ENCODE data around the gene NMT1. TPM values are rescaled to one million over a fixed set of nuclear protein-coding genes. Genes with fewer than 3 reads are reported as not detected.

The NMT1 gene
- polyA plus RNA-seq, 1 of the 3 experiments (the other 2 are of a cell fraction) = 30.1 TPM

GRCh38 chr17:45093444-45094110, 32.5 kb downstream of the NMT1 start:
- ChIA-PET POLR2A (no interaction called here), CTCF (interaction anchor here (1.0 to 14.8 kb wide), 3 partner anchors 38 to 71 kb away, joined by 4 to 194 read pairs (median 4); partner anchors contain the start of genes ACBD4, DCAKD and PLCD3)
- 58% methylated on average over 10 of the region's 13 CpGs for WGBS (ENCODE audit: low lambda C conversion rate)
- H3F3A ChIP-seq (replicated peaks; ENCODE audit: insufficient read depth) = peaks cover 35% of the 10 kb centered on the region
- peaks cover 36 to 67% of the 10 kb centered on the region in 2 experiments for H3K36me3 ChIP-seq (replicated peaks in 1 of 2; ENCODE audit: control insufficient read depth in 1 of 2, insufficient read depth in 2 of 2, low read length in 1 of 2)
- TF ChIP-seq YY1 (IDR thresholded peaks at IDR 0.05; ENCODE audit: low read depth) (no peak), TEAD4 (IDR thresholded peaks at IDR 0.05; ENCODE audit: borderline replicate concordance, insufficient read depth) (no peak), RCOR1 (IDR thresholded peaks at IDR 0.05; ENCODE audit: low read length) (no peak), NFIC (IDR thresholded peaks at IDR 0.05; ENCODE audit: borderline replicate concordance) (no peak), CTCF (IDR thresholded peaks at IDR 0.05) (no peak), EP300 (IDR thresholded peaks at IDR 0.05; ENCODE audit: borderline replicate concordance in 1 of 2, low read depth in 1 of 2, low read length in 1 of 2) (no peak), RFX5 (IDR thresholded peaks at IDR 0.05; ENCODE audit: low read length) (no peak), POLR2AphosphoS5 (IDR thresholded peaks at IDR 0.05; ENCODE audit: low read depth, low read length) (no peak)
- TF ChIP-seq, protein P1, sequence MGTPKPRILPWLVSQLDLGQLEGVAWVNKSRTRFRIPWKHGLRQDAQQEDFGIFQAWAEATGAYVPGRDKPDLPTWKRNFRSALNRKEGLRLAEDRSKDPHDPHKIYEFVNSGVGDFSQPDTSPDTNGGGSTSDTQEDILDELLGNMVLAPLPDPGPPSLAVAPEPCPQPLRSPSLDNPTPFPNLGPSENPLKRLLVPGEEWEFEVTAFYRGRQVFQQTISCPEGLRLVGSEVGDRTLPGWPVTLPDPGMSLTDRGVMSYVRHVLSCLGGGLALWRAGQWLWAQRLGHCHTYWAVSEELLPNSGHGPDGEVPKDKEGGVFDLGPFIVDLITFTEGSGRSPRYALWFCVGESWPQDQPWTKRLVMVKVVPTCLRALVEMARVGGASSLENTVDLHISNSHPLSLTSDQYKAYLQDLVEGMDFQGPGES (IDR thresholded peaks at IDR 0.05; ENCODE audit: low read depth, low read length) = no peak
- TF ChIP-seq, protein P2, sequence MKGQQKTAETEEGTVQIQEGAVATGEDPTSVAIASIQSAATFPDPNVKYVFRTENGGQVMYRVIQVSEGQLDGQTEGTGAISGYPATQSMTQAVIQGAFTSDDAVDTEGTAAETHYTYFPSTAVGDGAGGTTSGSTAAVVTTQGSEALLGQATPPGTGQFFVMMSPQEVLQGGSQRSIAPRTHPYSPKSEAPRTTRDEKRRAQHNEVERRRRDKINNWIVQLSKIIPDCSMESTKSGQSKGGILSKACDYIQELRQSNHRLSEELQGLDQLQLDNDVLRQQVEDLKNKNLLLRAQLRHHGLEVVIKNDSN (IDR thresholded peaks at IDR 0.05; ENCODE audit: borderline replicate concordance, low read depth) = no peak
- H3K4me1 ChIP-seq (ENCODE audit: control insufficient read depth in 1 of 2, insufficient read depth in 2 of 2, low read depth in 1 of 2, low read length in 1 of 2) = peaks cover 0 to 11% of the 10 kb centered on the region in 2 experiments; a peak in 3 of 4 replicates
- H3K79me2 ChIP-seq (ENCODE audit: insufficient read depth) = peaks cover 40% of the 10 kb centered on the region
- H3K9me2 ChIP-seq = no peaks in the 10 kb centered on the region
- H3K27ac ChIP-seq (ENCODE audit: low read depth in 2 of 2, low read length in 1 of 2) = peak overlapping the region; percentile 83 to 97
- H3K9me3 ChIP-seq = no peaks in the 10 kb centered on the region
- no peak for DNase-seq
- H3K27me3 ChIP-seq (ENCODE audit: insufficient read depth) = no peaks in the 10 kb centered on the region
- H3K4me2 ChIP-seq = peak overlapping the region; percentile 66; the same call in 1 of the 2 replicates
- no peak overlapping the region for H3K4me3 ChIP-seq (ENCODE audit: low read depth in 2 of 2, low read length in 1 of 2)
- peak overlapping the region; percentile 77 for H3K9ac ChIP-seq
- H2AFZ ChIP-seq (ENCODE audit: low read depth) = no peak overlapping the region
- no peaks in the 10 kb centered on the region for H4K20me1 ChIP-seq (ENCODE audit: insufficient read depth)

- peaks cover 29% of the 10 kb centered on the region for H3F3A ChIP-seq (replicated peaks; ENCODE audit: insufficient read depth)
- H3K9ac ChIP-seq = no peak overlapping the region
- H3K9me3 ChIP-seq = no peaks in the 10 kb centered on the region
- ChIA-PET POLR2A (no interaction called here), CTCF (interaction anchor here (0.7 to 14.8 kb wide), 18 partner anchors 9 to 317 kb away, joined by 3 to 194 read pairs (median 4); partner anchors contain the start of genes ACBD4 and PLCD3)
- H3K9me2 ChIP-seq = no peaks in the 10 kb centered on the region
- H2AFZ ChIP-seq (ENCODE audit: low read depth) = no peak overlapping the region
- H3K79me2 ChIP-seq (ENCODE audit: insufficient read depth) = peaks cover 30% of the 10 kb centered on the region
- H3K4me2 ChIP-seq = no peak overlapping the region
- H3K27ac ChIP-seq (ENCODE audit: low read depth in 2 of 2, low read length in 1 of 2) = no peak overlapping the region
- H4K20me1 ChIP-seq (ENCODE audit: insufficient read depth) = no peaks in the 10 kb centered on the region
- WGBS (ENCODE audit: low lambda C conversion rate) = 68% methylated on average over 3 of the region's 3 CpGs
- peaks cover 37 to 58% of the 10 kb centered on the region in 2 experiments for H3K36me3 ChIP-seq (replicated peaks in 1 of 2; ENCODE audit: control insufficient read depth in 1 of 2, insufficient read depth in 2 of 2, low read length in 1 of 2)
- peaks cover 0 to 11% of the 10 kb centered on the region in 2 experiments; a peak in 3 of 4 replicates for H3K4me1 ChIP-seq (ENCODE audit: control insufficient read depth in 1 of 2, insufficient read depth in 2 of 2, low read depth in 1 of 2, low read length in 1 of 2)
- no peaks in the 10 kb centered on the region for H3K27me3 ChIP-seq (ENCODE audit: insufficient read depth)
- no peak for DNase-seq
- H3K4me3 ChIP-seq (ENCODE audit: low read depth in 2 of 2, low read length in 1 of 2) = no peak overlapping the region
- no peak for TF ChIP-seq YY1 (IDR thresholded peaks at IDR 0.05; ENCODE audit: low read depth)
- TF ChIP-seq CTCF (IDR thresholded peaks at IDR 0.05) = peak; percentile 70
- TF ChIP-seq SMC3 (IDR thresholded peaks at IDR 0.05; ENCODE audit: low read depth, low read length) = peak; percentile 42
- no peak for TF ChIP-seq EZH2phosphoT487 (IDR thresholded peaks at IDR 0.05; ENCODE audit: borderline replicate concordance, low read depth)
- TF ChIP-seq, protein P3, sequence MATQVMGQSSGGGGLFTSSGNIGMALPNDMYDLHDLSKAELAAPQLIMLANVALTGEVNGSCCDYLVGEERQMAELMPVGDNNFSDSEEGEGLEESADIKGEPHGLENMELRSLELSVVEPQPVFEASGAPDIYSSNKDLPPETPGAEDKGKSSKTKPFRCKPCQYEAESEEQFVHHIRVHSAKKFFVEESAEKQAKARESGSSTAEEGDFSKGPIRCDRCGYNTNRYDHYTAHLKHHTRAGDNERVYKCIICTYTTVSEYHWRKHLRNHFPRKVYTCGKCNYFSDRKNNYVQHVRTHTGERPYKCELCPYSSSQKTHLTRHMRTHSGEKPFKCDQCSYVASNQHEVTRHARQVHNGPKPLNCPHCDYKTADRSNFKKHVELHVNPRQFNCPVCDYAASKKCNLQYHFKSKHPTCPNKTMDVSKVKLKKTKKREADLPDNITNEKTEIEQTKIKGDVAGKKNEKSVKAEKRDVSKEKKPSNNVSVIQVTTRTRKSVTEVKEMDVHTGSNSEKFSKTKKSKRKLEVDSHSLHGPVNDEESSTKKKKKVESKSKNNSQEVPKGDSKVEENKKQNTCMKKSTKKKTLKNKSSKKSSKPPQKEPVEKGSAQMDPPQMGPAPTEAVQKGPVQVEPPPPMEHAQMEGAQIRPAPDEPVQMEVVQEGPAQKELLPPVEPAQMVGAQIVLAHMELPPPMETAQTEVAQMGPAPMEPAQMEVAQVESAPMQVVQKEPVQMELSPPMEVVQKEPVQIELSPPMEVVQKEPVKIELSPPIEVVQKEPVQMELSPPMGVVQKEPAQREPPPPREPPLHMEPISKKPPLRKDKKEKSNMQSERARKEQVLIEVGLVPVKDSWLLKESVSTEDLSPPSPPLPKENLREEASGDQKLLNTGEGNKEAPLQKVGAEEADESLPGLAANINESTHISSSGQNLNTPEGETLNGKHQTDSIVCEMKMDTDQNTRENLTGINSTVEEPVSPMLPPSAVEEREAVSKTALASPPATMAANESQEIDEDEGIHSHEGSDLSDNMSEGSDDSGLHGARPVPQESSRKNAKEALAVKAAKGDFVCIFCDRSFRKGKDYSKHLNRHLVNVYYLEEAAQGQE (IDR thresholded peaks at IDR 0.05; ENCODE audit: low read depth, low read length) = no peak
These were observed 35.0 kb downstream of the NMT1 start for GRCh38 chr17:45096141-45096540.

Data from SK-N-SH (cell line).